ENCODE data around the gene KIF16B. TPM values are rescaled to one million over a fixed set of nuclear protein-coding genes. Genes with fewer than 3 reads are reported as not detected.

Gene KIF16B
- total and polyA plus RNA-seq, 2 of the 8 experiments (the other 6 are each of a cell fraction or from before 2014, with no cell fraction given), result 3.0 to 9.2 TPM

DNA sequence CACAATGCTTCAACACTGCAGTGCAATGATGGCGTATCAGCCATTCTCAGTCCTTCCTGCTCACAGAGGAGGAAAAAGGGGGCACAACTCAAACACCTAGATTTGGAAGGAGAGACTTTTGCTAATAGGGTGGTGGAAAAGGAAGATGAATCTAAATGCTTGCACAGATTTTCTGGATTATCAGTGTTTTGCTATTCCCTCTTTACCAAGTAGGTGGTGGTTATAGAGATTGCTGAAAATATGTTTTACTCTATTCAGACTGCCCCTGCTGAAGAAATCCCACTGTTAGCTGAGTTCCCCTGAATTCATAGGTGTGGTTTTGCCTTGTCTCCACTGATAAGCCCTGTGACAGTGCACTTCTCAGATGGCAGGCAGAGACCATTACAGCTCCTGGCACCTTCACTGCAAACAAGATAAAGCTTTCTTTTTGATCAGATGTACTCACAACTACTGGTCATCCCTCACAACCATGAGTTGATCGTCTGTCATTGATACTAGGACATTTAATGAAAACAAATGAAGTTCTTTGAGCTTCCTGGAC, 311.4 kb downstream of the KIF16B start (continued):
- TF ChIP-seq, protein P1, sequence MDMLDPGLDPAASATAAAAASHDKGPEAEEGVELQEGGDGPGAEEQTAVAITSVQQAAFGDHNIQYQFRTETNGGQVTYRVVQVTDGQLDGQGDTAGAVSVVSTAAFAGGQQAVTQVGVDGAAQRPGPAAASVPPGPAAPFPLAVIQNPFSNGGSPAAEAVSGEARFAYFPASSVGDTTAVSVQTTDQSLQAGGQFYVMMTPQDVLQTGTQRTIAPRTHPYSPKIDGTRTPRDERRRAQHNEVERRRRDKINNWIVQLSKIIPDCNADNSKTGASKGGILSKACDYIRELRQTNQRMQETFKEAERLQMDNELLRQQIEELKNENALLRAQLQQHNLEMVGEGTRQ (IDR thresholded peaks at IDR 0.05; ENCODE audit: low read length), result no peak
- TF ChIP-seq HDAC2 (IDR thresholded peaks at IDR 0.05; ENCODE audit: borderline replicate concordance in 1 of 2, low read depth in 2 of 2, low read length in 2 of 2) (no peak), TEAD4 (IDR thresholded peaks at IDR 0.05; ENCODE audit: low read depth, low read length) (no peak), SP4 (IDR thresholded peaks at IDR 0.05; ENCODE audit: low read length) (no peak), SRF (IDR thresholded peaks at IDR 0.05; ENCODE audit: low read depth, low read length) (no peak), CBX8 (IDR thresholded peaks at IDR 0.05; ENCODE audit: borderline replicate concordance, low read depth, low read length) (no peak), TBP (IDR thresholded peaks at IDR 0.05; ENCODE audit: low read depth, low read length) (no peak), KDM4A (IDR thresholded peaks at IDR 0.05; ENCODE audit: low read depth, low read length, severe bottlenecking) (no peak)

All from H1 (cell line).